ENCODE measurements around the gene AK8.

Gene AK8

DNA sequence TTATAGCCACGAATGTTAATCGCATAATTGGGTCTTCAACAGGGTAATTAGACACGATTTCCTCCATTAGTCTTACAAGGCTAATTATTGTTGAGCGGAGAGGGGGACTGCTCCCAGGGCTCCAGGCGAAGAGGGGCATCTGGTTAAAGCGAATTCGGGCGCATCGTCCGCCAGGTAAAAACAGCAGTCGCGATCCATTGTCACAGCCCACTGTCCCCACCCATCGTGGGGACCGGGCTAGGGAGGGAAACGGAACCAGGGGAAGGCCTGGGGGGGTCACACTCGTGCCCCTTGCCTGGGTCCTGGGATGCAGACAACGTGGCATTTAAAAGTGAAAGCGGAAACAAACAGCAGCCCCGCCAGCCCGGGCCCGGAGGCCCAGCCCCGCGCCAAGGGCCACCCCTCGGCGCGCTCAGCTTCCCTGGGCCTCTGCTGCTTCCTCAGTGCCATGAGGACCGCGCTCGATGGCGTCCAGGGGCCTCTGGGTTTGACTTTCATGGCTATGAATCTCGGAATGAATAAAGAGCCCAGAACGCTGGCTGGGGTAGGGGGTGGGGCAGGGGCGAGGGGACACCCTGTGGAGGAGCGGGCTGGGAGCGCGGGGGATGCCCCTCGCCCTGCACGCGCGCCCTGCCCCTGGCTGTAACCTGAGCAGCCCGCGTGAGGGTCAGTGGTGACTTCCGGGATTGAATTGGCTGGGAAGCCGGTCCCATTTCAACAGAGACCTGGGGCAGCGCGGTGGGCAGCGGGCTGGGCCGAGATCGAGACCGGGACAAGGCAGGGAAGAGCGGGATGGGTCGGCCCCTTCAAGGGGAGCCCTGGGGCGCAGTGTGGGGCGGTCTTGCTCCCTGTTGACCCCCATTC lies 107.9 kb downstream of the AK8 start:
- DNase-seq: peak; percentile 65

DNA sequence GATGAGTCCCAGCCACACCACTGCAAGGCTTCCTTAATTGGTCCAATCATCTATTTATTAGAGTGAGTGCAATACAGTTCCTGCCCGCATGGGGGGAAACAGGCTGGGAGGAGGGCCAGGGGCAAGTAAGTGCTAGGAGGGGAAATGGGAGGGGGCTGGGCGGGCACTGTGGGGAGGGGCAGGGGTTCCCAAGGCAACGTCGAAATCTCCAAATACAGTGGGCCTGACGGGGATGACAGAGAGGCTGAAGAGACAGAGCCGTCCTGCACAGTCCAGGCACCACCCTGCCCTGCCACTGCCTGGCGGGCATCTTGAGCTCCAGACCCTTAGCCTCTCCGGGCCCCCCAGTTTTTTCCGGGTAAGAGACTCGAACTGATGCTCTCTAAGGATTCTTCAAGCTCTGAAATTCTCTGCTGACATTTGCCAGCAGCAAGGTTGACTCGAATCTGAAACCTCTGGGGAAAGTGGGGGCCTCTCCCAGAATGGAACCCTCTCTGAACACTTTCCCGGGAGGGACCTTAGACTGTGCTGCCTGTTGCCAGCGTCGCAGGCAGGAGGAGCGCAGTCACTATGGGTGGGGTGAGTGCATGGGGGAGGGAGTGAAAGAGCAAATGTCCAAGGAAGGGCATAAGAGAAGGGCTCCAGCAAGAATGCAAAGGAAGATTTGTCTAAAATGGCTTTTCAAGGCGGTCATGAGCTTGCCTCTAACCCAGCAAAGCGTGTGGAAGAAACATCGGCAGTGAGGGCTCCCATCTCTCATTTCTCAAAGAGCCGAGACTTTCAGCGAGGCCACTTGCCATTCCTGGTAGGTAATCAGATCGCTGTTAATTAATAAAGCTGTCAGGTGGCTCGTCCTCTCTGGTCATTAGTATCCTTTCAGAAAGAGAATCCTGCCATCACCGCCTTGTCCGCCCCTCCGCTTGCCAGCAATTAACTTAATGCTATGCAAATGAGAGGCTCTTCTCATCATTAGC lies 108.9 kb downstream of the AK8 start:
- DNase-seq: peak; percentile 62

DNA sequence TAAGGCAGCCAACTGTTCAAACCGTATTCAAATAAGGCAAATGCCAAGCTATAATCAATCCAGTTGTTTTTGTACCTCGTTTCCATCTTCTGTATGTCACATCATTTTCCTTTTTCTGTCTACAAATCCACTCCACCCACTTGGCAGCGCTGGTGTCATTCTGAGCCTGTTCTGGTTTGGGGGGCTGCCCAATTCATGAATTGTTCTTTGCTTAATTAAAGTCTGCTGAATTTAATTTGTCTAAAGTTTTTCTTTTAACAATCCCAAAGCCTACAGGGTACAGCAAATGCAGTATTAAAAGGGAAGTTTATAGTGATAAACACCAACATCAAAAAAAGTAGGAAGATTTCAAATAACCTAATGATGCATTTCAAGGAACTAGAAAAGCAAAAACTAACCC lies 114.5 kb downstream of the AK8 start:
- no peak for DNase-seq

DNA sequence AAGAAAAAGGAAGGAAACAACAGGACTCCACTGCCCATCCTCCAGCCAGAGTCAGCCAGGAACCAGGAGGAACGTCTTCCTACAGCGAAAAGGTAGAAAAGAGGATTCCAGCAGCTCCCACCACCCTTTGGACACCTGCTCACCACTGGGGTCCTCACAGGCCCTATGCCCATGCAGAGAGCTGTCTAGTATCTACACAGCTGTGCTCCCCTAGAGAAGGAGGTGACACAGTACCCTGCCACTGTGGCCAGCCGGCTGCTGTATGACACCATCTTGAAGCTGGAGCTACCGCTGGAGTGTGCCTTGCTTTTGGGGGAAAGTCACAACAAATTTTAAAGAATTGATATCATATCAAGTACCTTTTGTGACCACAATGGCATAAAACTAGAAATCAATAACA lies 115.2 kb downstream of the AK8 start:
- DNase-seq: no peak

DNA sequence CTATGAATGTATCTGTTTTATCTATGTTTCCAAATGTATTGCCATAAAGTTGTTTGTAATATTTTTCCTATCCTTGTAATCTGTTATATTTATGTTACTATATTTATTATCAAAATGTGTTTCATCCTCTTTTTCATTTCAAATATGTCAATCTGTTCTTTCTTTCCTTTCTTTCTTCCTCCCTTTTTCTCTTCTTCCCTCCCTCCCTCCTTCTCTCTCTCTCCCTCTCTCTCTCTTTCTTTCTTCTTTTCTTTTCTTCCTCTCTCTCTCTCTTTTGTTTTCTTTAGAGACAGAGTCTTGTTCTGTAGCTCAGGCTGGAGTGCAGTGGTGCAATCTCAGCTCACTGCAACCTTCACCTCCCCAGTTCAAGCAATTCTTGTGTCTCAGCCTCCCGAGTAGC lies 116.5 kb downstream of the AK8 start:
- DNase-seq: no peak

DNA sequence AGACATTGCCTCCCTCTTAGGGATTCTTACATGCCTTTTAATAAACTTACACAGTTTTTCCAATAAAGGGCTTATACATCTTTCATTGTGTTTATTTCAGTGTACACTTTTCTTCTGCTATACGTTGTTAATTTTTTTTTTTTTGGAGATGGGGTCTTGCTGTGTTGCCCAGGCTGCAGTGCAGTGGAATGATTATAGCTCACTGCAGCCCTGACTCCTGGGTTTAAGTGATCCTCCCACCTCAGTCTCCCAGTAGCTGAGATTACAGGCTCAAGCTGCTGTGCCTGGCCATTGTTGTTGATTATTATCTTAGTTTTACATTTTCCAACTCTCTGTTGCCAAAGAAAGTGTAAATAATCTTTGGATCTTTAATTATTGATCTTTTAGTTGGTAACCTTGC lies 118.0 kb downstream of the AK8 start:
- DNase-seq: no peak

DNA sequence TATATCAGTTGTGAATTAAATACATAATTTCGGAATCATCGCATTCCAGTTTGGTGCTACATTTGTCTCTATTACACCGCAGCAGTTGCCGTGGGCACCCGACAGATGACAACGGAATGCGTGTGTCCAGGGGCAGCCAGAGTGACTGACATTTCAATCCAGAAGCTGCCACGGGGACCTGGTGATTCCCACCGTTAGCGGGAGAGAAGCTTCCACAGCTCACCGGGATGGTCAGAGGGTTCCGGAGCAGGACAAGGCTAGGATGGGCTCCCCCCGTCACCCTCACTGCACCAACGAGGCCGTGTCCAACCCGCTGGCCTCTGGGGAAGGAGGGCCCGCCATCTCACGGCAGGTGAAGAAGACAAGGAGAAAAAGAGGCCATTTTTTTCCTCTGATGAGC lies 121.1 kb downstream of the AK8 start:
- DNase-seq: no peak

DNA sequence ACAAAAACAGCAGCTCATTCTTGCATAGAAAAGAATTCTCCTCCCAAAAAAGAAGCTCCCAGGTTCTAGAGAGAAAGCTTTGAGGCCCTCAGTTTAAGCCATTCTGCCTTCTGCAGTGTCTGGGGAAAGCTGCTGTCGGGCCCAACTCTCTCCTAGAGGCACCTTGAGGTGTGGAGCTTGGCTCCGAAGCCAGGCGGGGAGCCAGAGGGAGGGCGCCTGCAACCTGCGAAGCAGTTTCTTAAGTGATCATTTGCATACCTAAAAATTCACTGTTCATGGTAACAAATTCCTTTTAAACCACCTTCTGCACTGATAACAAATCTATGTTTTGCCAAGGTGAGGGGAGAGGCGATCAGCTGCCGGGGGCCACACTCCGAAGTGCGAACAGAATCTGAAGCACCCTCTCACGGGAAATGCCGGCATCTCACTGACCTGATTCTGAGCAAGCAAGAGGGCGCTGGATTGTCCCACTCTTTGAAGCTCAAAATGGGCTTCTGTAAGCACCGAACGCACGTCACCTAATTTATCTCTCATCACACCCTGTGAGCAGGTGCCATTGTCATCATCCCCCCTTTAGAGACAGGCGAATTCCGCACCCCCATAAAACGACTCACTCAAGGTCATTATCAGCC lies 121.8 kb downstream of the AK8 start:
- no peak for DNase-seq

DNA sequence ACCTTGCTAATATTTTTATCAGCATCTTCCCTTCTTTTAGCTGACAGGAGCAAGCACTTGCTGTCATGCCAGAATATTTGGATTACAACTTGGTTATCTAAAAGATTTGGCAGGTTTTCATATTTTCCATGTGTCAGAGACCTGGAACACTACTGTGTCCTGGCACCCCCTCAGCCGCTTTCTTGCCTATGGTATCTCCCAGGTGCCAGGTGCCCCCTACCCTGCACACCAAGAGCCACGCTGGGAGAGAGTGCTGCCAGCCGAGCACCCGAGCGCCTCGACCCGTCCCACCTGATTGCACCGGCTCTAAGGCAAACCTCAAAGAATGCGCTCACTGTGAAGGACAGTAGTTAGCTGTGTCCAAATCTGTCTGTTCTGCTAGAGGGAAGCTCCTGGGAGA lies 123.0 kb downstream of the AK8 start:
- DNase-seq: no peak

DNA sequence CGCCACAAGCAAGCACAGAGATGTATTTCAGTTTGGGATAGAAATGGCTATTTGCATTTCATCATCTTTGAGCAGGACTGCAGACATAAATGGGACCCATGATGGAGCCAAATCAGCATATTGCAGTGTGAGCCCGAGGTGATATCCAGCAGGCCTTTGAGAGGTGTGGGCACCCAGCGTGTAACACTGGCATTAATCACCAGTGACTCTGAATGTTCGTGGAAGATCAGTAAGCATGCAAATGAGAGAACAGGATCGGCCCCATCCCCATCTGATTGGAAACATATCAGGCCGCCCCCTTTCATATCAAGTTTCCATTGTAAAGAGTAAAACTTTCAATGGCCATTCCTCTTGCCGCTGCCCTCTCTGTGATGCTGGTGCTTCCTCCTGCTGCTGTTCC lies 123.8 kb downstream of the AK8 start:
- DNase-seq: no peak

DNA sequence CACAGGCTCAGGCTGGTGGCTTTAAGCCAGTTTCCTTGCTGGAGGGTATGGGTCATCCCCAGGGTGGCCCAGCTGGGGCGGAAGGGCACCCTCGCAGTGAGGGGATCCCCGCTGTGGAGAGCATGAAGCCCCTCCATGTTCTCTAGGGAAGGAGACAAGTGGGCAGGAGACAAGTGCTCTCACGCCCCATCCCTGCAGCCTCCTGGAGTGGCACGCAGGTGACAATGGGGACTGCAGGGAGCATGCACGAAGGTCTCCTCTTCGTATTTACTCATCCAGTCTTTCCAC lies 124.5 kb downstream of the AK8 start:
- no peak for DNase-seq

DNA sequence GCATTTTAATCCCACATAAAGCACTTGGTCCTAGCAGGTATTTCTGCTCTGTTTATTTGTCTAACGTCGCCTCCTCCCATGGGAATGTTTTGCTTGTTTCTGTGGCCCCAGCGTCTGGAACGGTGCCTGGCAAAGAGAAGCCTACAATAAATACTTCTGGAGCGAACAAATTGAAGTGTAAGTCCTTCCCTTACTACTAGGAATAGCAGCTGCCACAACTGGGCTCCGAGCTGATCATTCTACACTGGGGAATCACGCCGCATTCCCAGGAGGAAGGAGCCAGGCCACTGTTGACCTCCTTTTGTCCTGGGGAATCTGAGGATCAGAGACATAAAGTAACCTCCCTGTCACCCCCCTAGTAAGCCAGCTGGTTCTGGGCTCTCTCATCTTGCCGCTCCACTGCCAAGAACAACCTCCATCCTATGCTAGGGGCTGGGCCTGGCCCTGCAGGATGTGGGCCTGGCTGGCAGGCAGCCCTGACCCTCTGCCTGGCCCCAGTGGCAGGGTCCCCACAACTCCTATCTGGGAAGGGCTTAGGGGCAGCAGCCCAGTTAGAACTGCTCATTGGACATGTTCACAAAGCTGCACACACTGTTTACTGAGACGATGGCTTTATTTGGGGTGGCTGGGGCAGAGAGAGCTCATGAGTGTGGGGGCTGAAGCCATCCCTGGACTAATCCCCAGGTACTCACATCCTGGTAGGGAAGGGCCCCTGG lies 125.0 kb downstream of the AK8 start:
- no peak for DNase-seq

DNA sequence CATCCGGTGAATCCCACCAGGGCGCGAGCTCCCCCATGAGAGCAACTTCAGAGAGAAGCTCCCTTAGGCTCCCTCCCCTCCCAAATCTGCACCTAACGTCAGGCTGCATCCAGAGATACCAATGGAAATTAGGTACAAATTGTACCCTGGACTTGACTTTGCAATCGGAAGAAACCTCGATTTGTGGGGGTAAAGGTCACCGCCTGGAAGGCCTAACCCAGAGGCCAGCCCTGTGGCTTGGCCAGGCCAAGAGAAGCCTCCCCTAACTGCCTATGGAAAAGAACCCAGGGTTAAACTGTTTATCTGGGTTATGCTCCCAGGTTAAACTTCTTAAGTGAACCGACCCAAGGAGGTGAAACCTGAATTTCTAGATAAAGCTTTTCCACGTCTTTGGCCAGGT lies 127.4 kb downstream of the AK8 start:
- no peak for DNase-seq

DNA sequence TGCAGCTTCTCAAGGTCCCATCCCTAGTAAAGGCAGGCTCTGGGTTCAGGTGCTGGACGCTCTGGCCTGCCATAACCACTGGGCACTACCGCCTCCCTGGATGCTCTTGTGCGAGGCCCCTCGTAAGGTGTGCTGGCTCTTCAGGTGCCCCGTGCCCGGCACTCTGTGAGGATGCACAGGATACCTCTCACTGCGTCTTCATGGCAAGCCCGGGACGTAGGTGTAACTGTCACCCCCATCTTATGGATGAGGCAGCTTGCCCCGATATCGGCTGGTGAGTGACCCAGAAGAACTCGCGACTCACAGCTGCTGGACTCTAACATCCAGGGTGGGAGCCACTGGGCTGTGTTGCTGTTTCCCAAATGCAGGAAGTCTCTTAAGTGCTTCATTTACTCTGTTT lies 128.8 kb downstream of the AK8 start:
- DNase-seq: no peak

DNA sequence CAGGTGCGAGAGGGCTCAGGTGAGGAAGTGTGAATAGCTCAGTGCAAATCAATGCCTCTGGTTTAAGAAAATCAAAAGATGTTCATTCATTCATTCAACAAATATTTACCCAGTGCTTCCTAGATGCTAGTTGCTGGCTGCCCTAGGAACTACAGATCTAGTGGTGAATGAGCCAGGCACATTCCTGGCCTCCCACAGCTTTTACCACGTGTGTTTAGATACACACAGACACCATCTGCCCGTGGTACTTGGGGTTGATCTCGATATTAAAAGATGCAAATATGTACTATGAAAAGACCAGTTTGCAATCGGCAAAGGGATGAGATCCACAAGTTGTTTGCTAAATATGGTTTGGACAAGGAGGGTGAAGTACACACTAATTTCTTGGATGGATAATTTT lies 129.6 kb downstream of the AK8 start:
- no peak for DNase-seq

DNA sequence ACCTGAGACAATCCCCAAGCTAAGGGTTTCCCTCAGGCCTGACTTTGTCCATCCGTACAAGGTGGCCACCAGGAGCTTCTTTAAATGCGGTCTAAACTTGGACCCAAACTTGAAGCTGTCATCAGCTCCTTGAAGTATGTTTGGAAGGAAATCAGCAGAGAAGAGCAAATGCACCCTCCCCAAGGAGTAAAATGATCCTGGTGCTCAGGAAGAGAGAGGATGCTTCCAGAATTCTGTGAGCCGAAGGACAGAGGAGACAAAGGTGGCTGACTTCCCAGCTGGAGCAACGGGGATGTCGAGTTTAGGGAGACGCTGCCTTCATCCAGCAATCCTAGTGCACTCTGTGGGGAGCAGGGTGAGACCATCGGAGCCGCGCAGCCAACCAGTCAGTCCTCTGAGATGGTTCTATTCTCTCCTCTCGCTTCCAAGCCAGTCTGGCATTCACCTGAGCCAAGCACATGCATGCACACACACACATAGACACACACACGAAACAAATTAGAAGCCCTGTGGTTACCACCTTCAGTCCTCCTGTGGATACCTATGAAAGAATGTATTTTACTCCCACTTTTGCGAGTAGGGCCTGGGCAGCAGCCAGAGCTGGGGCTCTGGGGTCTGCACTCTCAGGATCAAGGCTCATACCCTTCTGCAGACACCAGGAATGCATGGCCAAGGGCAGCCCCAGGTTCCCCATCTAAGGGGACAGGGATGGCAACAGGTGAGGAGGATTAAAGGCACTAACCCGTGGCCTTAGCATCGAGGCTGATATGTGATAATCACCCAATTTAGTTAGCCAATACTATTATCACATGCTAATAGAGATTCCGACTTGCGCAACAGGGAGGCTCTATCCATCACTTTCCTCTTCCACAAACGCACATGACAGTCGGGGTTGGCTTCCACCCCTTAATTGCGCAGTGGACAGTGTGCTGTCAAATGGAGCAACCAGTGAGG lies 132.1 kb downstream of the AK8 start:
- DNase-seq: no peak

DNA sequence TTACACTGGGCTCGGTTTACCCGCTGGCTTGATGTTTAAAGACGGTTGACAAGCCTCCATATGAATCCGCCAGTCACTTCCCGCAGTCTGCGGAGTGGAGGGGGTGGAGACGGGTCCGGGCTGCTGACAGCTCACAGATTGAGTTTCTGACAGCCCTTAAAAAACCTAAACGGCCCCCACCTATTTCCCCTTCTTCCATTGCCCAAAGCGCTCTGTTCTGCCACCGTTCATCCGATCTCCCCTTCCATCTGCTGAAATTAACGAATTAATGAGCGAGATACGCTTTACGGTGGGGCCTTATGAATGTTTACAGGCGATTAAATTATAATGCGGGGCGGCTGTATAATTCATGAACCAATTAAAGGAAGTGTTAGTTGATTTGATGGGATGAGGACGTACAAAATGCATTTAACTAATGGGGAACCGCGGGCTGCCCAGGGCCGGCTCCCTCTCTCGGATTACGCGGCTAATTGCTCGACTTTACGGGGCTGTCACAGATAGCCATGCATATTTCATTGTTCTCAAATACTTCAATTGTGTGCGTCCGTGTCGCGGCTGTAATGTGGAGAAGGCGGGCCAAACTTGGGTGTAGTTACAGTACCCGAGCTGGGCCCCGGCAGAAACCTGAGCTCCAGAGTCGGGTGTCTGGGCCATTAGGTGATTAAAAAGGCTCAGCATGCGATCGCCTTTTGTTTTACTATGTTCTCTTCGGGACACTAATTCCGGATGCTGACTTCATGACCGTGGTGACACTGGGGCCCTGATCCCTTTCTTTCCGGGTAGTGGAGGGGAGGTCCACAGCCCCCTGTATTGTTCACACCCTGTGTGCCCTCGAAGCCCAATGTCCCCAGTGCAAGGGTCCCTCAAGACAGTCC lies 133.0 kb downstream of the AK8 start:
- no peak for DNase-seq

DNA sequence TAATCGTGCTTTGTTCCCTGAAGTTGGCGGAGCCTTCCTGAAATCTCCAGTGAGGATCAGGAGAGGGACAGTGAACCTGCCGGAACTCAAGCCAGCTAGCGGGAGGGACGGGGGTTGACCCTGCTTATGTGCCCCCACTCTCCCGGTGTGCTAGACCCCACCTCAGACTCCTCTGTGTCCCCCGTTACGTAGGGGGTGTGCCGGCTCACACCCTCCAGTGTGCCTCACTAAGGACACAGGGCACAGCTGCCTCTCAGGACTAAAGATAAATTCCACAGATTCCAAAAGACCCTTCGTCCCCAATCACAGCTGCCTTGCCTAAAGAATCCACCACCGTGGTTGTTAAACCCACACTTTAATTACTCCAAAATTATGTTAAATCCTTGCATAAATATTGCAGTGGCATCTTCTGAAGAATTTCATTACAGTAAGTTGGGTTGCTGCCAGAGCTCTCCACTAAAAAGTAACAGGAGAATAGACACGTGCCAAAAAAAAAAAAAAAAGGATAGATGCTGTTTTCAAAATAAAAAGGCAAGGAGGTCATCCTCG lies 134.1 kb downstream of the AK8 start:
- DNase-seq: no peak

DNA sequence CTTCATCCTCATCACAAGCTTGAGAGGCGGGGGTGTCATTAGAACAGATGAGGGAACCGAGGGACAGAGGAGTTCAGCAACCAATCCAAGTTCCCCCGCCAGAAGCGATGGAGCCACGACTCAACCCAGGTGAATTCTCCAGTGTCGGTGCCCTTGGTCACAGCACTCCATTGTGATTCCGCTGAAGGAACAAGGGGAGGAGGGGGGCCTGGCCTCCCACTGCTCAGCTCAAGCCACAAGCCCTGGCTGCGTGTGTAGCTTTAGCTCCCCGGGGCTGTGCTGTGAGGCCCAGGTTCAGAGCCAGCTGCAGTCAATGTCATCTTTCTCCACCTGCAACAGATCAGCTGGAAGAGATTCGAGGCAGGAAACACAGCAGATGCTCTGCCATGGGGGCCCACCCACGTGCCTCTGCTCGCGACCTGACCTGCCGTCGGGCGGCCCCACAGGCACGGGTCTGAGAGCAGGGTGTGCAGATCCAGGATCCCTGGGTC lies 135.2 kb downstream of the AK8 start:
- DNase-seq: no peak

Measured in activated T-cell treated with anti-CD3 and anti-CD28 coated beads, Interleukin-2, amount 50 U/mL, for 1 hour (primary cell).